ENCODE results near the gene GP5. TPM values are rescaled to one million over a fixed set of nuclear protein-coding genes. Genes with fewer than 3 reads are reported as not detected.
A peak's percentile ranks its signal among the peaks of the same experiment; 100 is the strongest.

GP5 gene
- under 1 TPM in 1 of 2 donors, not detected in 1; 0.08 TPM for total RNA-seq

GRCh38 chr3:194399166-194399565 lies at the start of gene GP5:
Gene GP5, minus strand, starts transcription at chr3:194399266. Its CDS starts 984 bp downstream, at chr3:194398282.
- Histone ChIP-seq H3K4me1 (peaks cover 0 to 23% of the 10 kb centered on the region in 2 donors), H3K4me3 (peak within 1 kb of the TSS in 1 of 2 donors; percentile 38), H3K27me3 (no peaks in the 10 kb centered on the region), H3K36me3 (peaks cover 3% of the 10 kb centered on the region), H3K9me3 (no peaks in the 10 kb centered on the region), H3K27ac (no peak within 1 kb of the TSS)
- no peak for DNase-seq (ENCODE audit: low spot score)
- TF ChIP-seq CTCF (IDR thresholded peaks at IDR 0.05) = no peak

GRCh38 chr3:194447657-194448056 lies 48.6 kb upstream of the GP5 start:
- no peak for TF ChIP-seq CTCF (IDR thresholded peaks at IDR 0.05)
- H3K4me1 ChIP-seq = no peaks in the 10 kb centered on the region

GRCh38 chr3:194447161-194447560 lies 48.1 kb upstream of the GP5 start:
- no peaks in the 10 kb centered on the region for H3K4me1 ChIP-seq
- no peaks in the 10 kb centered on the region for H3K9me3 ChIP-seq
- no peak for TF ChIP-seq CTCF (IDR thresholded peaks at IDR 0.05)
- DNase-seq (ENCODE audit: low spot score) = no peak
- no peak overlapping the region for H3K4me3 ChIP-seq
- H3K27ac ChIP-seq = no peak overlapping the region
- no peaks in the 10 kb centered on the region for H3K27me3 ChIP-seq
- peaks cover 80% of the 10 kb centered on the region for H3K36me3 ChIP-seq

More at GRCh38 chr3:194447657-194448056, 48.6 kb upstream of the GP5 start:
- Histone ChIP-seq H3K4me3 (no peak overlapping the region), H3K9me3 (no peaks in the 10 kb centered on the region), H3K36me3 (peaks cover 85% of the 10 kb centered on the region), H3K27me3 (no peaks in the 10 kb centered on the region), H3K27ac (no peak overlapping the region)
- no peak for DNase-seq (ENCODE audit: low spot score)

- Histone ChIP-seq H3K27ac (no peak overlapping the region), H3K4me1 (no peaks in the 10 kb centered on the region), H3K4me3 (no peak overlapping the region), H3K9me3 (no peaks in the 10 kb centered on the region), H3K27me3 (no peaks in the 10 kb centered on the region), H3K36me3 (peaks cover 76% of the 10 kb centered on the region)
- no peak for DNase-seq (ENCODE audit: low spot score)
- no peak for TF ChIP-seq CTCF (IDR thresholded peaks at IDR 0.05)
Measured at GRCh38 chr3:194446754-194447153, 47.7 kb upstream of the GP5 start.

- H3K4me3 ChIP-seq = no peak overlapping the region
- H3K9me3 ChIP-seq = no peaks in the 10 kb centered on the region
- no peak overlapping the region for H3K27ac ChIP-seq
- H3K36me3 ChIP-seq = peaks cover 71% of the 10 kb centered on the region
- H3K27me3 ChIP-seq = no peaks in the 10 kb centered on the region
- DNase-seq (ENCODE audit: low spot score) = no peak
- TF ChIP-seq CTCF (IDR thresholded peaks at IDR 0.05) = no peak
- no peaks in the 10 kb centered on the region for H3K4me1 ChIP-seq
Measured at GRCh38 chr3:194446172-194446571, 47.1 kb upstream of the GP5 start.

GRCh38 chr3:194443901-194444300 lies 44.8 kb upstream of the GP5 start:
- no peak overlapping the region for H3K27ac ChIP-seq
- no peak overlapping the region for H3K4me3 ChIP-seq
- no peaks in the 10 kb centered on the region for H3K9me3 ChIP-seq
- no peak for TF ChIP-seq CTCF (IDR thresholded peaks at IDR 0.05)
- DNase-seq (ENCODE audit: low spot score) = no peak
- H3K27me3 ChIP-seq = no peaks in the 10 kb centered on the region
- peaks cover 70% of the 10 kb centered on the region for H3K36me3 ChIP-seq
- H3K4me1 ChIP-seq = no peaks in the 10 kb centered on the region

Data from right atrium auricular region (tissue), 2 donors.